IPS DF 6.9 (cell line): ENCODE measurements around the gene DAB2.
"Not testable (repeated sequence)": the region's sequence is repeated elsewhere in the genome, so short reads cannot be mapped to it uniquely, and the experiment has no call there.

Experiments used
- DNase-seq: peaks from one replicate; pipeline ENCODE4 v3.0.0-alpha.2; 2013; ENCODE audit warnings: low read depth, low spot score
- H3K27ac ChIP-seq: one replicate; pipeline ENCODE4 v1.5.1; 2013; ENCODE audit warnings: low read length, control low read depth
- H3K27me3 ChIP-seq: 2 replicates; pipeline ENCODE4 v1.6.1; 2013; ENCODE audit warnings: mild to moderate bottlenecking, low read length; ENCODE audit not compliant: control insufficient read depth, insufficient read depth
- H3K36me3 ChIP-seq: 2 replicates; pipeline ENCODE4 v1.6.1; 2013; ENCODE audit warnings: low read length; ENCODE audit not compliant: control insufficient read depth, insufficient read depth
- H3K4me1 ChIP-seq: 2 replicates; pipeline ENCODE4 v1.6.1; 2013; ENCODE audit warnings: low read length; ENCODE audit not compliant: control insufficient read depth, insufficient read depth
- H3K4me3 ChIP-seq: 2 replicates; pipeline ENCODE4 v1.5.1; 2013; ENCODE audit warnings: mild to moderate bottlenecking, low read length
- H3K9me3 ChIP-seq: 2 replicates; pipeline ENCODE4 v1.6.1; 2013; ENCODE audit warnings: low read length, inconsistent platforms; ENCODE audit not compliant: control insufficient read depth, insufficient read depth
- WGBS: extraction: QIAGEN DNeasy Blood & Tissue Kit; methylation state at CpG from one replicate; pipeline ENCODE4 v1.1.7; 2013; ENCODE audit warnings: mixed read lengths, missing lambda C conversion rate; ENCODE audit not compliant: insufficient read length, insufficient coverage; 5-methylcytosine and 5-hydroxymethylcytosine counted together

DAB2 gene

GRCh38 chr5:39353717-39354399 lies 70.9 kb downstream of the DAB2 start:
- no peak for DNase-seq
- Histone ChIP-seq H3K27ac (no peak overlapping the region), H3K4me3 (no peak overlapping the region), H3K36me3 (no peaks in the 10 kb centered on the region), H3K27me3 (no peaks in the 10 kb centered on the region), H3K9me3 (peaks cover 1% of the 10 kb centered on the region), H3K4me1 (no peaks in the 10 kb centered on the region)
- WGBS, result no CpG with 5 or more reads among the region's 1 CpG

- H3K27me3 ChIP-seq, result no peaks in the 10 kb centered on the region
- no CpG with 5 or more reads among the region's 1 CpG for WGBS
- peaks cover 1% of the 10 kb centered on the region for H3K9me3 ChIP-seq
- no peak overlapping the region for H3K4me3 ChIP-seq
- no peaks in the 10 kb centered on the region for H3K36me3 ChIP-seq
- H3K27ac ChIP-seq, result no peak overlapping the region
- no peak for DNase-seq
- H3K4me1 ChIP-seq, result no peaks in the 10 kb centered on the region
Observed at GRCh38 chr5:39352951-39353350, 71.8 kb downstream of the DAB2 start.

DNA sequence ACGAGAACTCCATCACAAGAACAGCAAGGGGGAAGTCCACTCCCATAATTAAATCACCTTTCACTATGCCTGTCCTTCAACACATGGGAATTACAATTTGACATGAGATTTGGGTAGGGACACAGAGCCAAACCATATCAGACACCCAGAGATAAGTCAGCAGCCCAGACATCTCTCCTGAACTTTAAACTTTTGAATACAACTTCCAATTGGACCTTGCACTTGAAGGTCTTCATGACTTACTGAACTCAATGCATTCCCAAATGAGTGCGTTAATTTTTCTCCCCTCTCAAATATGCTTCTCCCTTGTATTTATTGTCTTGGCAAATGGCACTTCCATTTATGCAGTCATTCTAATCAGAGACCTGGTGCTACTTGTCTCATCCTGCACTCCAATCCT lies 72.6 kb downstream of the DAB2 start:
- no CpG with 5 or more reads among the region's 2 CpGs for WGBS
- no peak for DNase-seq
- H3K27ac ChIP-seq, result no peak overlapping the region
- no peaks in the 10 kb centered on the region for H3K4me1 ChIP-seq
- H3K4me3 ChIP-seq, result no peak overlapping the region
- peaks cover 1% of the 10 kb centered on the region for H3K9me3 ChIP-seq
- H3K36me3 ChIP-seq, result no peaks in the 10 kb centered on the region
- no peaks in the 10 kb centered on the region for H3K27me3 ChIP-seq

DNA sequence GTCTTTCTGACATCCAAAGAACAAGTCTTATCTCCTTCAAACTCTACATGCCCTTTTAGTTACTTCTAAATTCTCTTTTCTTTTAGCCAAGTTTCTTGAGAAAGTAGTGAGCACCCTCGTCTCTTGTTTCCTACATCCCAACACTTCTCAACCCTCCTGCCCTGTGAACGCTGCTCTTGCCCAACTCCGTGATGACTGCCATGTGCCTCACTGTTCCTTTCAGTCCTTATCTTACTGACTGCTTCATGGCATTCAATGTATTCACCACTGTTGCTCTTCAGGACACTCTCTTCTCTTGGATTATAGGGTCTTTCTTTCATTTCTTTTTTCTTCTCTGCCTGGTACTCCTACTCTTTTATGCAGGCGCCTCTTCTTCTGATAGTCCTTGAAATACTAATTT lies 75.3 kb downstream of the DAB2 start:
- no peak for DNase-seq
- no CpG with 5 or more reads among the region's 4 CpGs for WGBS
- Histone ChIP-seq H3K4me1 (no peaks in the 10 kb centered on the region), H3K27me3 (no peaks in the 10 kb centered on the region), H3K27ac (no peak overlapping the region), H3K36me3 (no peaks in the 10 kb centered on the region), H3K9me3 (peaks cover 1% of the 10 kb centered on the region), H3K4me3 (no peak overlapping the region)

- WGBS, result no CpG with 5 or more reads among the region's 1 CpG
- no peak for DNase-seq
- Histone ChIP-seq H3K27me3 (no peaks in the 10 kb centered on the region), H3K36me3 (no peaks in the 10 kb centered on the region), H3K4me1 (no peaks in the 10 kb centered on the region), H3K4me3 (no peak overlapping the region), H3K9me3 (no peaks in the 10 kb centered on the region), H3K27ac (no peak overlapping the region)
Observed at GRCh38 chr5:39342460-39342859, 82.3 kb downstream of the DAB2 start.

- Histone ChIP-seq H3K27ac (no peak overlapping the region), H3K4me1 (no peaks in the 10 kb centered on the region), H3K9me3 (no peaks in the 10 kb centered on the region), H3K36me3 (no peaks in the 10 kb centered on the region), H3K4me3 (no peak overlapping the region), H3K27me3 (no peaks in the 10 kb centered on the region)
- no peak for DNase-seq
- no CpG with 5 or more reads among the region's 1 CpG for WGBS
Observed at GRCh38 chr5:39341896-39342295, 82.9 kb downstream of the DAB2 start.

DNA sequence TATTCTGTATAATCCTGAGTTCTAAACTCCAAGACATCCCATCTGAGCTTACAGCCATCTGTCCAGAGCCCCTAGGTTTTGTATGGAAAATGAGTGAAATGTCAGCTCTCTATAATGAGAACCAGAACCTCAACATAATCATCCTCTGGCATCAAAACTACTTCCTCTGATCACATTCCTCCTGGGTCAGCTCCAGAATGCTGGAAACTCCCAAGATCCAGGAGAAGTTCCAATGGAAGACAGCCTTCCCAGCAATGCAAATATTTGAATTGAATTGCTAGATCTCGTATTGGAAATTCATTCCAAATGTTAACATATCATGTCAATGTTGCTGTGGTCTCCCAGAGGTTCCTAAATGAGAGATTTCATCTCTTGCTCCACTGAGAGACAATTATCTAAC lies 84.3 kb downstream of the DAB2 start:
- DNase-seq, result no peak
- no CpG with 5 or more reads among the region's 1 CpG for WGBS

GRCh38 chr5:39337252-39337915 lies 87.4 kb downstream of the DAB2 start:
- no peak for DNase-seq
- Histone ChIP-seq H3K36me3 (no peaks in the 10 kb centered on the region), H3K4me1 (no peaks in the 10 kb centered on the region), H3K27ac (no peak overlapping the region), H3K27me3 (no peaks in the 10 kb centered on the region), H3K4me3 (no peak overlapping the region), H3K9me3 (no peaks in the 10 kb centered on the region)
- WGBS, result no CpG with 5 or more reads among the region's 1 CpG

More for the DNA sequence above, 84.3 kb downstream of the DAB2 start:
- Histone ChIP-seq H3K4me3 (no peak overlapping the region), H3K27ac (no peak overlapping the region), H3K36me3 (no peaks in the 10 kb centered on the region), H3K27me3 (no peaks in the 10 kb centered on the region), H3K9me3 (no peaks in the 10 kb centered on the region), H3K4me1 (no peaks in the 10 kb centered on the region)

DNA sequence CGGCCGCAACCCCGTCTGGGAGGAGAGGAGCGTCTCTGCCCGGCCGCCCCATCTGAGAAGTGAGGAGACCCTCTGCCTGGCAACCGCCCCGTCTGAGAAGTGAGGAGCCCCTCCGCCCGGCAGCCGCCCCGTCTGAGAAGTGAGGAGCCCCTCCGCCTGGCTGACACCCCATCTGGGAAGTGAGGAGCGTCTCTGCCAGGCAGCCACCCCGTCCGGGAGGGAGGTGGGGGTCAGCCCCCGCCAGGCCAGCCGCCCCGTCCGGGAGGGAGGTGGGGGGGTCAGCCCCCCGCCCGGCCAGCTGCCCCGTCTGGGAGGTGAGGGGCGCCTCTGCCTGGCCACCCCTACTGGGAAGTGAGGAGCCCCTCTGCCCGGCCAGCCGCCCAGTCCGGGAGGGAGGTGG lies 90.5 kb downstream of the DAB2 start:
- not testable (repeated sequence) for H3K27me3 ChIP-seq, H3K36me3 ChIP-seq, H3K27ac ChIP-seq, DNase-seq, H3K4me3 ChIP-seq, H3K9me3 ChIP-seq, H3K4me1 ChIP-seq
- WGBS, result no CpG with 5 or more reads among the region's 27 CpGs

DNA sequence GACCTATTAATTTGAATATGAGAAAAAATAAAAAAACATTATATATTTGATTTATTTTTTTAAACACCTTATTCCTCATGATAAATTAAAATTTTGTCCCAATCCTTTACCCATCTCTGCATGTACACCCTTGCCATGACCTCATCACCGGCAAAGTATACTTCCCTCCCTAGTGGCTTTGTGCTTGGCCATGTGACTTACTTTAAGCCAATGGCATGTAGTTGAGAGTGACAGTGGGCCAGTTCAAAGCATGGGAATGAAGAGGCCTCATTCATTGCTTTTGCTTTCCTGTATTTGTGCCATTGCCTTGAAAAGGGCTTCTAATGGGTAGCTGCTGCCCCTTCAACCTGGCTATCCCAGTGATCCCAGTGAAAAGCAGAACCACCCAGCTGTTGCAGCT lies 91.7 kb downstream of the DAB2 start:
- no CpG with 5 or more reads among the region's 1 CpG for WGBS
- H3K27ac ChIP-seq, result no peak overlapping the region
- no peak overlapping the region for H3K4me3 ChIP-seq

DNA sequence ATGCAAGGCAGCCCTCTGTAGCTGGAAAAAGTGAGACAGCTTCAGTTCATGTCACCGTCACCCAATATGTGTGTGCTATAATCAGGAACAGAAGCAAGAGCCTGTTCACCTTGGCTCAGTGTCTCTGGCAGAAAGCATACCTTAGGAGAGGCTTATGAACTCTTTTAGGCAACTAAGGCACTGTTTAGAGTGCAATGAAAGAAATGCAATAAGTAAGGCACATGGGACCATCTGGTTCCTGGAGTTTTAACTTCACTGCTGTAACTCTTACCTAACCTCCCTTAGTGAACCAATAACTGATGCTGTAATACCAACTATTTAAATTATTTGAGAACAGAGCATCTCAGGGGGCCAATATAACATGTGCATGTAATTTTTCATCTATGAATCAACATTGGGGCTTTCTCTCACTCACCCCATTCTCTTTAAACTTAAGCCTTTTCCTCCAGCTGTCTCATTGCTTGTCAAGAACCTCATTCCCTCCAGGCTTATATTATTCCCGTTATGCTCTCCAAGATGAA lies 92.9 kb downstream of the DAB2 start:
- Histone ChIP-seq H3K27me3 (no peaks in the 10 kb centered on the region), H3K4me3 (no peak overlapping the region), H3K36me3 (no peaks in the 10 kb centered on the region), H3K9me3 (no peaks in the 10 kb centered on the region), H3K27ac (no peak overlapping the region), H3K4me1 (no peaks in the 10 kb centered on the region)
- no peak for DNase-seq
- no CpG with 5 or more reads among the region's 2 CpGs for WGBS

More for the DNA sequence above, 91.7 kb downstream of the DAB2 start:
- Histone ChIP-seq H3K4me1 (no peaks in the 10 kb centered on the region), H3K36me3 (no peaks in the 10 kb centered on the region), H3K27me3 (no peaks in the 10 kb centered on the region), H3K9me3 (no peaks in the 10 kb centered on the region)
- DNase-seq, result no peak
